TTC549 (cell line): Measurements from ENCODE around the gene INCA1.

Source experiments
- FAIRE-seq: peaks from 2 replicates; lab custom pipeline; 2012; peaks lifted over from hg19 to GRCh38; lab: Jason Lieb, UNC

Gene INCA1

DNA sequence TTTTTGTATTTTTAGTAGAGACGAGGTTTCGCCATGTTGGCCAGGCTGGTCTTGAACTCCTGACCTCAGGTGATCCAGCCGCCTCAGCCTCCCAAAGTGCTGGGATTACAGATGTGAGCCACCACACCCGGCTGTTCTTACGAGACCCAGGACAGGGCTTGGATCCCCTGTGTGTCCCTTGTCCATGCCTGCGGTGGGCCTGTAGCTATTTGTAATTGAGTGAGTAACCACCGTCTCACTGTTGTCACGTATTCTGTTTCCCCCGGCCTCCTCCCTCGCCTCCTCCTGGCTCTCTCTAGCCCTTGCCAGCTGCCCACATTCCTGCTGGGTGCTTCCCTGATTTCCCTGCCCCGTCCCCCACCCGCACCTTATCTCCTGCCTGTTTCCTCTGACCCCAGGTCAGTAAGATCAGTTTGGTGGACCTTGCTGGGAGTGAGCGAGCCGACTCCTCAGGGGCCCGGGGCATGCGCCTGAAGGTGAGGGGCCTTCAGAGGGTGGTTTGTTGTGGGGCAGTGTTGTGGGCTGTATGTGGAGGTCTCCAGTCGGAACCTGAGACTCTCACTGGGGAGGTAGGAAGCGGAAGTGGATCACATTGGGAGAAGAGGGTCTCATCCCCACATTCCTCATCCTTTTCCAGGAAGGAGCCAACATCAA, 6.0 kb upstream of the INCA1 start:
- no peak for FAIRE-seq

DNA sequence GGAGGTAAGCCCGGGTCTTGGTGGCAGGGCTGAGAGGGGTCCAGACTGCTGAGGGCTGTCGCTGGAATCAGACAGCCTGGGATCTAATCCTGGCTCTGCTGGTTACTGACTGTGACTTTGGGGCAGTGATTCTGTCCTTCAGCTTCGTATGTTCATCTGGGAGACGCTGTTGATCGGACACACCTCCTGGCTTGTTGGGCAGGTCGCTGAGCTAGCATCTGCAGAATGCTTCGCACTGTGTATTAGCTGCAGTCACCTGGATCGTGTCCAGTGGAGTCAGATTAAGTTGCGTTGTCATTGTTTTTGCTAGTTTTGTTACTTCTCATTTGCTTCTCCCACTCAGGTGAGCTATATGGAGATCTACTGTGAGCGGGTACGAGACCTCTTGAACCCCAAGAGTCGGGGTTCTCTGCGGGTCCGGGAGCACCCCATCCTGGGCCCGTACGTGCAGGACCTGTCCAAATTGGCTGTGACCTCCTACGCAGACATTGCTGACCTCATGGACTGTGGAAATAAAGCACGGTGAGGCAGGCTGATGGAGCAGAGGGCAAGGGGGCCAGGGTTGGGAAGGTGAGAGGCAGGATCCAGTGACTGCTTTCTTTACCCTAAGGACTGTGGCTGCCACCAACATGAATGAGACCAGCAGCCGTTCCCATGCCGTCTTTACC, 4.9 kb upstream of the INCA1 start:
- no peak for FAIRE-seq

DNA sequence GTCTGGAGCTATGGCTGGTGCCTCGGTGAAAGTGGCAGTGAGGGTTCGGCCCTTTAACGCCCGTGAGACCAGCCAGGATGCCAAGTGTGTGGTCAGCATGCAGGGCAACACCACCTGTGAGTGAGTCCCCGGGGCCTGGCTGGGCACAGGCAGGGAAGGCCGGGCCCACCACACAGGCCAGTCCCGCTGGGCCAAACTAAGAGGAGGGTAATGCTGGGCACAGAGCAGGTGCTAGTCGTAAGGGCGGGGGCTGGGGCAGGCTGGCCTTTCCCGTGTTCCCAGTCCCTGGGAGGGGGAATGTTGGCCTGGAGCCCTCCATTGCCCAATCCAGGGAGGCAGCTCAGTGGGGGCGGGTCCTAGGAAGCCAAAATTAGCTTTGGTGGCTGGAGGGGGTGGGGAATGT, 2.9 kb upstream of the INCA1 start:
- no peak for FAIRE-seq

DNA sequence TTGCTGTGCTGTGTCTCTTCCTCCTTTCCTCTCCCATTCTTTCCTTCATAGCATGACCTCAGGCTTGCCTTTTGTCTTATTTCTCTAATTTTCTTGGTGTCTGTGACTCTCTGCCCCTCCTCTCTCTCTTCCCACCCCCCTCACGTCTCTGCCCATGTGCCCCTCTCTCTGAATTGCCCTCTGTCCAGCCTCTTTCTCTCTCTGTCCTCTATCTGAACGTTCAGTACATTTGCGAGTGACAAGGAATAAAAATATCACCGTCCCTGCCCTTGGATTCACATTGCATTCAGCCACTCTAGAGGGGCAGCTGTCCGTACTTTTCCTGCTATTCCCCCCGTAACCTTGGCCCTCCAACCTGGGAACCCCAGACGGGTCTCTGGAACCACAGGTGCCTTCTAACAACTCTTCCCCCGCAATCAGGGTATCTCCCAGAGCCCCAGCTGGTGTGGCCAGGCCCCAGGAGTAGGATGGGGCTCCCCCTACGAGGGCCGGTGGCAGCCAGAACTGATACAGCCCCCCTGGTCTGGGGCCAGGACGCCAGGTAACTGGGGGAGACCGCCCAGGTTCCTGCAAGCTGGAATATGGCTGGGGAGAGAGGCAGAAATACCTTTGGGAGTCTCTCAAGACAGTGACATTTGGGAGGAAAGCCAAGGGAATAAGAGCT, 2.2 kb upstream of the INCA1 start:
- FAIRE-seq = no peak

DNA sequence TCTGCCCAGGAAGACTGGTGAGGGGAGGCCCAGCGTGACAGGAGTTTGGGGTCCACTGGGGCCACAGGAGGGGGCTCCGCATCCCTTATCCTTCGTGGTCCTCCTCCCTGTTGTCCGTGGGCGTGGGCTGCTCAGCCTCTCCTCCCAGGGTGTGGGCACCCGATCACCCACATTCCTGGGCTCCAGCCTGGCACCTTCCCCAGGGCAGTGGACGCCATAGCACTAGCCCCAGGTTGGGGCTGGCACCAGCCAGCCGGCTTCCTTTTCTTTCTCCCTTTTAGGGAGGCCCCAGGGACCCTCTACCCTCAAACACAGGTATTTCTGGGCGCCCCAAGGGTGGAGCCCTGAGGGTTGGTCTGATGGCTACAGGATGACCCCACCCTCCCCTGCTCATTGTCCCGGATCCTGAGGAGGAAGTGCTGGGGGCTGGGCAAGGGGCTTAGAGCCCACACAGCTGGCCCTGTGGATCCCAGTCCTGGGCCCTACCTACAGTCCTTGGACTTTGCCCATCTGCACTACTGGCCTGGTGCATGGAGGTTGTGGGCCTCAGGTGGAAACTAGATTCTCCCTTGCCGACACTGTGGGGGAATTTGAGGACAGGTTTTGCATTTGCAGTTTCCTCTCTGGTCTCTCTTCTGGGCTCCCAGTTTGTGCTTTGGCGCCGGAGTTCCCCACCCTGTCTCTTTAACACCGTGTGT, 1.6 kb upstream of the INCA1 start:
- FAIRE-seq = no peak

DNA sequence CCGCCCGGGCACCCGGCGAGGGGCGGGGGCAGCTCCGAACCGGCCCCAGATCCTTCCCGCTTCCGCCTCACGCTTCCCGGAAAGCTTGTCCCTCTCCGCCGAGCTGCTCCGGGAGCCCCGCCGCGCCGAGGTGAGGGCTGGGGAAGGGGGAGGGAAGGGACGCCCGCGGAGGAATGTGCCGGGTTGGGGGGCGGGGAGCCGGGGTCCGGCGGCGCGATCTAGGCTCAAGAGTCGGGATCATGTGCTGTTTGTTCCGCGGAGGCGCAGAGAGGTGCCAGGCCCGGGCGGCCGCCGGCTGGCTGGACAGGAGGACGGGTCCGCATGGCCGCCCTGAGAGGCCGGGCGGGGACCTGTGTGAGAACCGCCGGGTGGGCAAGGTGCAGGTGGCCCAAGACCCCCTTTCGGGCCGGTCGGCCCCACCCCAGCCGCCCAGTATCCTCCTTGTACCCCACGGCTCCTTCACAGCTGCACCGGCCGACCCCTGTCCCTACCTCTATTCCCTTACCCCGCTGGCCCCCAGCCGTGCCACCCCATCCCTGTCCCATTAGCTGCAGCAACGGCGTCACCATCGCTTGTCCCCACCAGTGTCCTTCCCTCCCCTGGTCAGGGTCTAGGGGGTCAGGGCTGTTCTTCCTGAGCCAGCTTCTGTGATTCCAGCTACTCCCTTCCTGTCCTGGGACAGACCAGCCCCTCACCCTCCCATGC, 857 bp upstream of the INCA1 start:
- no peak for FAIRE-seq

DNA sequence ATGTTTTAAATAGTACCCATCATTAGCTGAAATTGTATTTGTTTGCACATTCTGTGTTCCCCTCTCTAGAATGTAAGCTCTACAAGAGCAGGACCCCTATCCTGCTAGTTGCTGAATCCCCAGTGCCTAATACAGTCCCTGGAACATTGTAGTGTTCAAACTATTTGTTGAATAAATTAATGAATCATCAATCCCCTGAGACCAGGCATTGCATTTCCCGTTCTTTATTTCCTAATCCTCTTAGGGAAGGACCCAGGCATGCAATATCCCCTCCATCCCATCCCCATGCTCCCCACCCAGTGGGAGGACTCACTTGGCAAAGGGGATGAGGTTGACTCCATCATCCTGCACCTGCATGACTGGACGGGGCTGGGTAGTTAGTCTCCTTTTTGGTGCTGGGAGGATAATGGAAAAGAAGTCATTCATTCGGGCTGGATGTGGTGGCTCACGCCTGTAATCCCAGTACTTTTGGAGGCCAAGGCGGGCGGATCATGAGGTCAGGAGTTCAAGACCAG, 3.2 kb downstream of the INCA1 start:
- no peak for FAIRE-seq

DNA sequence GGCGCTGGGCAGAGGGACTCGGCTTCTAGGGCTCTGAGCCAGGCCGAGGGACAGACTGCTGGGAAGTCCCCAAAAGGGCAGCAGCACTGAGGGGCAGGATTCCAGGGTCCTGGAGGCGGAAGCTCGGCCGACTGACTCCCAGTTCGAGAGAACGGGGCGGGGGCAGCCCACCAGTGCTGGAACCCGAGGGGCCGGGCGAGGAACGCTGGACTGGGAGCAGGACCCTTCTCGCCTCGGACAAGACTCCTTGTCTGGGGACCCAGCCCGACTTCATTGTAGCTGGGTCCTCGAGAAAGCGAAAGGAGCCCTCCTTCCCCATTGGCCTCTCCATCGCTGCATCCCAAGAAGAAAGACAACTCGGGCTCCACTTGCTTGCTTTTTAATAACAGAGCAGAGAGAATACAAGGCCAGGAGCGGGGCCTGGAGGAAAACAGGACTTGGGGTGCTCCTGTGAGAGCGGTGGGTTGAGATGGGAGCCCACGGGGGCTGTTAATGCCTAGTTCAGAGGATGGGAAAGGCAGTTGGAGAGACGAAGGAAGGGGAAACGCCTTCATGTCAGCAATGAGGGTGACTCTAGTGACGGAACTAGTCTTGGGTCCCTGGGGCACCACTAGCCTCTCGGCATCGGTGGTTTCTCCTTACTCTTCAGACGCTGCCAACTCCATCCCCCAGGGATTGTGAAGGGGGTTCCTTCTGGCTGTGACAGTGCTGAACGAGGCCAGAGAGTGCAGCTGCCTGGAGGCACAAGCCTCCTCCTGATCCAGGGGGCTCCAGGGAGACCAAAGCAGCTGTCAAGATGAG, 9.4 kb downstream of the INCA1 start:
- no peak for FAIRE-seq

DNA sequence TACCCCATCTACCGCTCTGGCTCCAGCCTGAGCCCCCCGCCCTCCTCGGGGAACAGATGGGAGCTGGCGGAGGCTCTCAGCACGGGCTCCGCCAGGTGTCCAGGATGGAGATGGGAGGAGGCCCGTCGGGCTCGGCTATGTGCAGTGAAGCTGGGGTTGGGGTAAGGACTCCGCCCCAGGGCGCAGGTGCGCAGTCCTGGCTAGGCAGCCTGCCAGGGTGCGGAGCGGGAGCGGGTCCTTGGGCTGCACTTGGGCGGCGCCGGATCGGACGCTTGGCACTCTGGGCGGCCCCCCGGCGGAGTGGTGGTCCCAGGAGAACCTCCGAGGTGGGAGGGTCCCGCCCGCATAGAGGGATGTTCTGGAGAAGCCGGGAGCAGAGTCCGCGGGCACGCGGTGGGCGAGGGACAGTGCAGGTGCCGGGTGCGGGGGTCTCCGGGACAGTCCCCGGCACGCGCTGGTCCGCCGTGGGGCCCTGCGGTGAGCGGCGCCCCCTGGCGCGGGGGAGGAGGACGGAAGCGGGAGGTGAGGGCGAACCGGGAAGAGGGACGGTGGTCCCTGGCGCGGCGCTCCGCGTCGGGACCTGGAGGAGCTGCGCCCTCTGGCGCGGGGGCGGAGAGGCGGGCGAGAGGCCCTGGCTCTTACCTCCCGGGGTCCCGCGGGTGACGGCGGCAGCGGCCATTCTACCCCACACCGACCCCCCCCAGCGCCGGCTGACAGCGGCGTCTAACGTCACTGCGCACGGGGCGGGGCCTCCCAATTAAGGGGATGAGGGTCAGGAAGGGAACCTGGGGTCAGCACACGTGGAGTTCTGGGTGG, 10.2 kb downstream of the INCA1 start, which contains the start of gene CAMTA2:
CAMTA2 (minus strand) TSS at position 725 of the 816 bp plus-strand sequence. CDS start 1,453 bp downstream, outside the sequence.
- no peak for FAIRE-seq

DNA sequence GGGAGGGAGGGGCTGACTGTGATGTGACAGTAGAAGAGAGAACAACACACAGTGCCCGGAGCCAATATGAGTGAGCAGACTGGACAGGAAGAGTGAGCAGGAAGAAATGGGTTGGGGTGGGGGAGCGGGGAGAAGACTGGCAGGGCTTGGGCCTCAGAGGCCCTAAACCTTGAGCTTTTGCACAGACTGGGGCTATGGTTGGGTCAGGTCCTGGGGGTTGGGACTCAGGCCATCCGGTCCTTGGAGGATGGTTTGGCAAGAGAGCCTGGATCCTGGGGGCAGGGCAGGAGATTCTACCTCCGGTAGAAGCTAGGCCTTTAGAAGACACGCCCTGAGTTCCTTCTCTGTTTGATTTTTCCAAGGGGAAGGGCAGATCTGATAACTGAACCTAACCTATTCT, 10.9 kb downstream of the INCA1 start:
- no peak for FAIRE-seq

DNA sequence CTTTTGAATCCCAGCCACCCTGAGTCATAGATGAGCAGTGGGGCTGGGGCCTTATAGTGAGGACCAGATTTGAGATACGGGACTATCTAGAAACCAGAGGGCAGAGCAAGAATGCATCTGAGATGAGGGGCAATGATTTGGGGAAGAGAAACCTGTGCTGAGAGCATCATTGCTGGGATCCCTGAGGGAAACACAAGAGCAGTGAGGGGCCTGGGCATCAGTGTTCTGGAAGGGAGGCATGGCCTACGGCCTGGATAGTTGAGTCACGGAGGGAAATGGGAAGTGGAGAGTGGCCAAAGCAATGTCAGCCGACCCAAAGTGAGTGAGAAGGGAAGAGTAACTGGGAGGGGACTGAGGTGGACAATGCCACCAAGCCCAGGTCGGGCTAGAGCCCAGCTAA, 15.0 kb downstream of the INCA1 start:
- no peak for FAIRE-seq

DNA sequence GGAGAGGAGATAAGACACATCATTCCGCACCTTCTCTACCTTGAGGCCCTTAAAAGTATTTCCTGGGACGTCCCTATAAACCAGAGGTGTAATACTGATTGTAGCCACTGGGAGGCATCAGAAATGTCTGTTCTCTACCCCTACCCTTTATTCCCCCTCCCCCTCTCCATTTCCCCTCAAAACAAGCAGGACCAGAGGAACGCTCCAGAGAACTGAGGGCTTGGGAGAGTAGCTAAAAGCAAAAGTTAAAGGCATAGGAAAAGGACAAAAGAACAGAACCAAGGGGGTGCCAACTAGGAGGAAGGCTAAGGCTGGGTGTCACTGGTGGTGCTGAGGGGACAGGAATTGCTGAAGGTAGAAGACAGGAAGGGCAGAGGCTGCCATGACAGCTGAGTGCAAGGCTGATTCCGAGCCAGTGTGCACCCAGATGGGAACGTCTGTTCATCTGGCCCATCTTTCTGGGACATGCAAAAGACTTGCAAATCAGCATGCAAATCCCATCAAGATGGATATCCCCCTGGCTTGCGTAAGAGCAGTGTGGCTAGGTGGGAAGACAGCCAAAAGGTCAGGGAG, 16.6 kb downstream of the INCA1 start:
- FAIRE-seq = peak; percentile 9

DNA sequence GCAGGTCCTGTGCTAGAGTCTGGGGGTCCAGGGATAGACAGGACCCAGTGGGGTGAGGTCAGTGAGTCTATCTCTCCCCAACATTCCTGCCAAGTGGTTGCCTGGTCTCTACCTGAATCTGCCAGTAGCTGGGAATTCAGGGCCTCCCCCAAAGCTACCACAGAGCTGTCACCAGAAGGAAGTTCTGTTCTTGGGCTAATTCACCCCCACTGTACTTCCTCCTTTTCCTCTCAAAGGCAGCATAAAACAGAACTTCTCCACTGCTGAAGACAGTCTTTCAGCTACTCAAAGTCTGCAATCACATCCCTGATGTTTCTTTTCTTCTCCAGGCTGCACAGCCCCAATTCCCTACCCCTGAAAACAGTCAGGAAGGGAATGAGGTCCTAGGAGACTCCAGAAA, 18.6 kb downstream of the INCA1 start:
- no peak for FAIRE-seq

DNA sequence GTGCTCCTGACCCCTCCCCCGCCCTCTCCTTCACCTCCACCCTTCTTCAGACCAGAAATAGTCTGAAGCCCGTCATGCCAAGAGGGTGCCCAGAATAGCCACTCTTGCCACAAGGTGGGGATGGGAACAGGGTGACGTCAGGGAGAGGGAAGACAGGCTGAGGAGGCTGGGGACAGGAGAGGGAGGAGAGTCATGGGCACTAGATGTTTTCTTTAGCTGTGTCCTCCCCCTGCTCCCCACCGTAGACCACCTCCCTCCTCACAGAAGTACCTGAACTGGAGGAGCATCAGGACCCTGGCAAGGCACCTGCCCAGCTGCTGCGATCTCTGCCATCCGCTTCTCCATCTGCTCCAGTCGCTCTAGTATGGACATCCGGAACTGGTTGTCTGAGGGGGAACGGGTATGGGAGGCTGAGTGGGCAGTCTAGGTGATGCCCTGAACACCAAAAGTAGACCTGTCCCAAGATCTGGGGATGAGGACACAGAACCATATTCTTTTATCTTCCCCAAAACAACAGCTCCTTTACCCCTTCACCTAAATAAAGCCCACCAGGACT, 23.1 kb downstream of the INCA1 start:
- FAIRE-seq = no peak

DNA sequence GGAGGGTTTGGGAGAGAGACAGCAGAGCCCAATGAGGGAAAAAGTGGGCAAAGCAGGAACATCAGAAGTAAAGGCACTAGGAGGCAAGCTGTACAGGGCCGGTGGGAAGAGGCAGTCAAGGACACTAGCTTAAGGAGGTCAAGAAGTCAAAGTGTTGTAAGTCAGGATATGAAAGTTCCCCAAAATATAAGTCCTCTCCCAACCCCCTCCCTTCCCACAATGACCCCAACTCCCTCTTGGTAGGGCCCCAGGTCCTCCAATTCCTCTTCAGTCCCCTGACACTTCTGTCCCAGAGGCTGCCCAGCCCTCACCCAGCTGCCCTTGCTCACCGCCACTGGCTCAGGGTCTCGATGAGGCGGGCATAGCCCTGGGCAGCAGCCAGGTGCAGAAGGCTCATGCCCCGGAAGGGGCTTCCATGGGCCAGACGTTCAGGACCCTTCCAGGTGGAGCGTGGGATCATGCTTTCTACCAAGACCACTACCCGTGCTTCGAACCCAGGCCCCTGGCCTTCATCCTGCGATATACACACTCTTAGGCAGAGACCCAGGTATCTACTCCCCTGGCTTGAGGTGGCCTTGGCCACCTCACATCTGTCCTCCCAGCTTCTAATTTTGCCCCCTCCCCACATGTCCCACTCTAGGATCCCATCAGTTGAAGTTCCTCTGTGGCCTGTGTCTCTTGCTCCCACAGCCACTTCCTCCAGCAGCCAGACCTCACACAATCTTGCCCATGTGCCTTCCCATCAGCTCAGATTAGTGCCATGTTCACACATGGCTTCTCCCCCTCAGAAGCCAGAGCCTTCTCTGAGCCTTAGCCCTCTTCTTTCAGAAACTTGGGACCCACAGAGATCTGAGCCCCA, 23.8 kb downstream of the INCA1 start:
- FAIRE-seq = no peak

DNA sequence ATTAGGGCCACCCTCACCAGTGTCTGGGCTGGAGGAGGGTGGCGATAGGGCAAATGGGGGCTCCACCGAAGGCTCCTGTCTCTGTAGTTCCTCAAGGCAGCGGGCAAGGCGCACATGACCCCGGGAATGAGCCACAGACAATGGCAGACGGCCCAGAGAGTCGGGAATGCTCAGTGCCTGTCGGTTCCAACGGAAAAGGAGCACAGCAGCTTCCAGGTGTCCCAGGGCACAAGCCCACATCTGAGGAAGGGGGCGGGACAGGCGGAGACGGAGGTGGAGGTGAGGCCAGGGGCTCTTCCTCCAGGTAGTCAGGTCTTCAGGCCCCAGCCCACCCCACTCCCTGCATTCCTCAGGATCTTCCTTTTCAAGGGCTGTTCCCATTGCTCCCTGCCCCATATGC, 24.6 kb downstream of the INCA1 start:
- no peak for FAIRE-seq

DNA sequence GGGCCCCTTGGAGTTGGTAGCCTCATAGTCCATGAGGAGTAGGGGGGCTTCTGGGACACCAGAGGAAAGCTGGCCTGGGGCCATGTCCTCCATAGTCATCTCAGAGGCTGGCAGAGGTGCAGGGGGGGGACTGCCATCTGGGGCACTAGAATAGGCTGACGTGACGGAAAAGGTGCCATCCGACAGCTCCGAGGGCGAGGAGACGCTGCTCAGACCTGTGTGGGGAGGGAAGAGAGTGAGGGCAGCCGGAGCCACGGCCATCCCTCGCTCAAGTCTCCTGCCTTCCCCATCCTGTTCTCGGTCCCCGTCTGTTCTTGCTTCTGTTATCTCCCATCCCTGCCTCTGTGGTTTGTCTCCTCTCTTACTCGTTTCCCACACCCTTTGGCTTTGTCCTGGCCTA, 25.0 kb downstream of the INCA1 start:
- FAIRE-seq = no peak

DNA sequence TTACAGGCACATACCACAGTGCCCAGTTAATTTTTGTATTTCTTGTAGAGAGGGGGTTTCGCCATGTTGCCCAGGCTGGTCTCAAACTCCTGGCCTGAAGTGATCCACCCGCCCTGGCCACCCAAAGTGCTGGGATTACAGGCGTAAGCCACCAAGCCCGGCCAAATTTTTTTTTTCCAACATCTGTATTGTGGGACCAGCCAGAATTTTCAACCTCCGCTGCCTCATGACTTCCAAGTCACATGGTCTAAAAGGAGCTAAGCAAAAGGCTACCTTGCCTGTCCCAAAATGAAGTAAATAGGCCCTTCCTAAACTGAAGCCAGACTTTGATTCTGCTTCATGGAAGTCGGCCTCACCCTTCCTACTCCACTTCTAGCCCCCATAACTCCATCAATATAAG, 25.5 kb downstream of the INCA1 start:
- FAIRE-seq = no peak

DNA sequence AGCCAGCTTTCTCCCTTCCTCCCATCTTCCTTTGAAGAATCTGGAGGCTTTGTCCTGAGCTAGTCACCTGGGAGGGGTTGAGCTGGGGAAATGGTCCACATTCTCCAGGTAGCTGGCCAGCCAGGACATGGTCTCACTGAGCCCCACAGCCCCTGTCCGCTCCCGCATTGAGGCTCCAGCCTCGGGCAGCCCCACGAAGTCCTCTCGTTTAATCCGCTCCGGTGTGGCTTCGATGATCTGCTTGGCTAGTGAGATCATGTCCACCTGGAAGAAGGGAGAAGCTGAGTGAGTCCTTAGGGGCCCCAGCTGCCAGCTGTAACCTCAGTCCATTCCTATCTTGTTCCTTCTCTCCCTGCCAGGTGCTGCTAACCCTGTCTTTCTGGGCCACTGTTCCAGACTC, 27.0 kb downstream of the INCA1 start:
- FAIRE-seq = no peak
